Bronchial epithelial cell (primary cell): ENCODE measurements around the gene SRPK3. TPM values are rescaled to one million over a fixed set of nuclear protein-coding genes. Genes with fewer than 3 reads are reported as not detected.
A peak's percentile ranks its signal among the peaks of the same experiment; 100 is the strongest.
"Not testable (repeated sequence)": the region's sequence is repeated elsewhere in the genome, so short reads cannot be mapped to it uniquely, and the experiment has no call there.

Experiments used
- DNase-seq: peaks from one replicate; pipeline ENCODE4 v3.0.0-alpha.2; 2010; ENCODE audit warnings: low read depth
- FAIRE-seq: peaks from 2 replicates; lab custom pipeline; 2011; peaks lifted over from hg19 to GRCh38; lab: Jason Lieb, UNC
- H3K27me3 ChIP-seq: 2 replicates; pipeline ENCODE4 v1.5.1; 2011; ENCODE audit warnings: low read length; ENCODE audit not compliant: control insufficient read depth, insufficient read depth
- H3K36me3 ChIP-seq: 2 replicates; pipeline ENCODE4 v1.5.1; 2011; ENCODE audit warnings: low read length; ENCODE audit not compliant: control insufficient read depth, insufficient read depth
- H3K4me3 ChIP-seq: 2 replicates; pipeline ENCODE4 v1.5.1; 2011; ENCODE audit warnings: mild to moderate bottlenecking, low read depth, low read length, control low read depth
- CTCF ChIP-seq: IDR thresholded peaks from 2 replicates; pipeline ENCODE4 v1.5.1; 2011; ENCODE audit warnings: mild to moderate bottlenecking, moderate library complexity, low read length, control low read depth, inconsistent platforms; ENCODE audit not compliant: insufficient read depth, severe bottlenecking
- total RNA-seq: library from RNA; depleted of rRNA; stranded (reverse); fragments of >200 nt; gene quantifications from 2 replicates; pipeline ENCODE4 v1.2.1, GENCODE V29; 2014

Gene SRPK3
- total RNA-seq, 1 donor from 2014 or later = under 0.01 TPM

- FAIRE-seq (no peak), DNase-seq (no peak)
- Histone ChIP-seq H3K27me3 (no peaks in the 10 kb centered on the region), H3K4me3 (no peak overlapping the region), H3K36me3 (no peaks in the 10 kb centered on the region)
- TF ChIP-seq CTCF = peak; percentile 15
Measured at GRCh38 chrX:153744210-153745066, 36.4 kb upstream of the SRPK3 start.

- H3K36me3 ChIP-seq, FAIRE-seq, H3K4me3 ChIP-seq, H3K27me3 ChIP-seq, DNase-seq: not testable (repeated sequence)
Measured at GRCh38 chrX:153745067-153745433, 35.8 kb upstream of the SRPK3 start.

GRCh38 chrX:153746359-153746758 is 34.5 kb upstream of the SRPK3 start:
- no peak for TF ChIP-seq CTCF
- FAIRE-seq (no peak), DNase-seq (no peak)
- Histone ChIP-seq H3K27me3 (no peaks in the 10 kb centered on the region), H3K4me3 (no peak overlapping the region), H3K36me3 (no peaks in the 10 kb centered on the region)

- FAIRE-seq = not testable (repeated sequence)
Measured at GRCh38 chrX:153746991-153747390, 33.9 kb upstream of the SRPK3 start.

GRCh38 chrX:153749017-153749416 is 31.8 kb upstream of the SRPK3 start:
- H3K4me3 ChIP-seq, H3K27me3 ChIP-seq, FAIRE-seq, H3K36me3 ChIP-seq, DNase-seq: not testable (repeated sequence)

More at GRCh38 chrX:153746991-153747390, 33.9 kb upstream of the SRPK3 start:
- not testable (repeated sequence) for H3K36me3 ChIP-seq, H3K4me3 ChIP-seq, H3K27me3 ChIP-seq, DNase-seq

GRCh38 chrX:153750127-153750774 is 30.6 kb upstream of the SRPK3 start:
- Histone ChIP-seq H3K36me3 (no peaks in the 10 kb centered on the region), H3K27me3 (no peaks in the 10 kb centered on the region), H3K4me3 (no peak overlapping the region)
- DNase-seq (no peak), FAIRE-seq (no peak)
- no peak for TF ChIP-seq CTCF

GRCh38 chrX:153755136-153755535 is 25.7 kb upstream of the SRPK3 start:
- H3K4me3 ChIP-seq = no peak overlapping the region
- H3K27me3 ChIP-seq = no peaks in the 10 kb centered on the region
- DNase-seq (no peak), FAIRE-seq (no peak)
- no peaks in the 10 kb centered on the region for H3K36me3 ChIP-seq
- TF ChIP-seq CTCF = no peak
